ENCODE results near the gene VWA8.
"Not testable (repeated sequence)": the region's sequence is repeated elsewhere in the genome, so short reads cannot be mapped to it uniquely, and the experiment has no call there.

Gene VWA8

GRCh38 chr13:41919741-41920487 lies 41.0 kb downstream of the VWA8 start:
- DNase-seq: no peak

- no peak for DNase-seq
Observed at GRCh38 chr13:41919031-41919740, 41.7 kb downstream of the VWA8 start.

GRCh38 chr13:41917641-41918040 lies 43.3 kb downstream of the VWA8 start:
- DNase-seq: no peak

GRCh38 chr13:41916173-41916954 lies 44.5 kb downstream of the VWA8 start:
- no peak for DNase-seq

GRCh38 chr13:41915081-41915480 lies 45.8 kb downstream of the VWA8 start:
- no peak for DNase-seq

GRCh38 chr13:41914552-41914951 lies 46.4 kb downstream of the VWA8 start:
- no peak for DNase-seq

- no peak for DNase-seq
Observed at GRCh38 chr13:41909506-41909905, 51.4 kb downstream of the VWA8 start.

GRCh38 chr13:41905600-41906254 lies 55.2 kb downstream of the VWA8 start:
- DNase-seq: no peak

GRCh38 chr13:41900918-41901317 lies 60.0 kb downstream of the VWA8 start:
- no peak for DNase-seq

GRCh38 chr13:41898411-41898810 lies 62.5 kb downstream of the VWA8 start:
- DNase-seq: not testable (repeated sequence)

GRCh38 chr13:41897126-41897525 lies 63.8 kb downstream of the VWA8 start:
- DNase-seq: no peak

GRCh38 chr13:41895478-41895877 lies 65.4 kb downstream of the VWA8 start:
- DNase-seq: no peak

- DNase-seq: no peak
Observed at GRCh38 chr13:41891119-41891518, 69.8 kb downstream of the VWA8 start.

GRCh38 chr13:41883147-41883546 lies 77.8 kb downstream of the VWA8 start:
- no peak for DNase-seq

- not testable (repeated sequence) for DNase-seq
Observed at GRCh38 chr13:41881890-41882289, 79.0 kb downstream of the VWA8 start.

GRCh38 chr13:41880966-41881365 lies 79.9 kb downstream of the VWA8 start:
- no peak for DNase-seq

- DNase-seq: no peak
Observed at GRCh38 chr13:41864658-41865057, 96.3 kb downstream of the VWA8 start.

GRCh38 chr13:41862659-41863058 lies 98.2 kb downstream of the VWA8 start:
- DNase-seq: not testable (repeated sequence)

GRCh38 chr13:41859565-41859964 lies 101.3 kb downstream of the VWA8 start:
- no peak for DNase-seq

GRCh38 chr13:41858780-41859179 lies 102.1 kb downstream of the VWA8 start:
- DNase-seq: no peak

GRCh38 chr13:41854758-41855157 lies 106.2 kb downstream of the VWA8 start:
- no peak for DNase-seq

GRCh38 chr13:41851351-41851750 lies 109.6 kb downstream of the VWA8 start:
- no peak for DNase-seq

Measured in activated CD8-positive, alpha-beta memory T cell treated with anti-CD3 and anti-CD28 coated beads, Interleukin-2, amount 50 U/mL, for 48 hours (primary cell).